GM11168 (cell line): ENCODE data around the gene STK4.

Experiments
- in situ Hi-C: fragments of 300-500 bp; cut with MboI; formaldehyde crosslinking; loops from one replicate; pipeline ENCODE4 v1.12.0; 2022; ENCODE audit warnings: low sequenced_read_pairs; ENCODE audit not compliant: unreplicated experiment

The STK4 gene

DNA sequence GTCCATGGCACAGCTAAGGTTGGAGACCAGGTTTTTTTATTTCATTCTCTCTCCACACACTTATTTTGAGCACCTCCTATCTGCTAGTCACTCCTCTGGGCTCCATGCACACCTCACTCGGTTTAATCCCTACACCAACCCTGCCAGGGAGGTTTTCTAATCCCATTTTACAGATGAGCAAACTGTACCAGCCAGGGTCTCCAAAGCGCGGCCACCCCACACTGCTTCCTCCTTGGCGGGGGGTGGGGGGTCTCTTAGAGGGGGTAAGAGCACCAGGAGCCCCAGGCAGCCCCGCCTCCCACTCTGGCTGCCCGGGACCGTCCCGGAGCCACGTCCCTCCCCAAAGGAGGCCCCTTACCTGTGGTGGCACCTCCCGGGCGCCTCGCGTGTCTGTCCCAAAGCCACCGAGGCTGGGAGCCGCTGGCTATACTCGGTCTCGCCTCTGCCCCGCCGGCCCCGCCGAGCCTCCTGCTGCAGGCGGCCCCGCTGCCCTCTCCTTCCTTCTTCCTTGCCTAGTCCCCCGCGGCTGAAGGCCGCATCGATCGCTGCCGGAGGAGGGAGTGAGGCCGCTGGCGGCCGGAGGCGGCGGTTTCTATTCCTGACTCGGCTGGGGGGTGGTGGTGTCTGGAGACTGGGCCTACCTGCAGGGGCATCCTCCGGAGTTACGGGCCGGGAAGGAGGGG is 134.4 kb downstream of the STK4 start, which contains the start of gene KCNS1:
KCNS1 (minus strand) TSS at position 565 of the 683 bp plus-strand sequence. CDS start 1,891 bp downstream, outside the sequence.
- in situ Hi-C loops = no loop called here

DNA sequence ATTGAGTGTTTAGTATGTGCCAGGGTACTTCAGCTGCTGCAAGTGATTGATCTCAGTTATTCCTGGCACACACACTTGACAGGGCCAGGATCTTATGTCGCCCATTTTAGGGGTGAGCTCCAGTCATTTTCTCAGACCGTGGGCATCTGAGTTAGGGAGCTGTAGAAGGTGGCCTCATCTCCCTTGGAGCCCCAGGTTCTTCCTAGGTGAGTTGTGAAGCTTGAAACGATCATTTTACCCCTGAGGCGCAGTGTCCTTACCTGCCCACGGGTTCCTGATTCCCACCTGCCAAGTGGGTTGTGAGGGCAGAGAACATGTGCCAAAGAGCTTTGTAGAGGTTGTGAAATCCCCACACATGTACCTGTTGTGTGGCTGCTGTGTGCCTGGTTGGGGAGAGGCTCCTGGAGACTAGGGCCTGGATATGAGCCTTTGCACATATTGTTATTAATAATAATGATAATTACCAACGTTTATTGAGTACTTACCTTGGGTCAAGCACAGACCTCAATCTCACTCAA is 135.1 kb downstream of the STK4 start:
- in situ Hi-C loops = no loop called here

DNA sequence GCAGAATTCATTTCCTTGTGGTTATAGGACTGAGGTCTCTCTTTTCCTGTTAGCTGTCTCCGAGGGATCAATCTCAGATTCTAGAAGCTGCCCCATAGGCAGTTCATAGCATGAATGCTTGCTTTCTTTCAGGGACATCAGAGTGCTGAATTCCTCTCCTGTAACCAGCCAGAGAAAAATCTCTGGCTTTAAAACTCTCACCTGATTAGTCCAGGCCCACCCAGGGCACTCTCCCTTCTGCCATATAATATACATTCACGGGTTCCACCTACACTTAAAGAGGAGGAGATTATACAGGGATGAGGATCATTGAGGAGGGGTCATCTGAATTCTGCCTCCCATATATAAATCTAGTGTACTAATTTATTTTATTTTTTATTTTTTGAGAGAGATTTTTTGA is 136.8 kb downstream of the STK4 start:
- in situ Hi-C loops = no loop called here

DNA sequence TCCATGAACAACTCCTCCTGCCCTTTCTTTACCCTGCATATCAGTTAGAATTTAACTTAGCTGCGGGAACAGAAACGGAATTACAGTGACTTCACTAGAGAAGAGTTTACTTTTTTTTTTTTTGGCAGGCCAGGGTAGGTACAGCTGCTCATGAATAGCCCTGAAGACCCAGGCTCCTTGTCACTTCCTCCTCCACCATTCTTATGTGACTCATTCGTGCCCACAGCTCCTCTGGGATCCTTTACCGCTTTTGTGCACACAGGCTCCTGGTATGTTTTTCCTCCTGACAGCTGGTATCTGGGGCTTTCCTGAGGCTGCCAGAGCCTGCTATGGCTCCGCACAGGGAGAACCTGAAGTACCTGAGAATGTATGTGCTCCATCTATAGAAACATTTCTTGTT is 138.5 kb downstream of the STK4 start:
- in situ Hi-C loops = no loop called here

DNA sequence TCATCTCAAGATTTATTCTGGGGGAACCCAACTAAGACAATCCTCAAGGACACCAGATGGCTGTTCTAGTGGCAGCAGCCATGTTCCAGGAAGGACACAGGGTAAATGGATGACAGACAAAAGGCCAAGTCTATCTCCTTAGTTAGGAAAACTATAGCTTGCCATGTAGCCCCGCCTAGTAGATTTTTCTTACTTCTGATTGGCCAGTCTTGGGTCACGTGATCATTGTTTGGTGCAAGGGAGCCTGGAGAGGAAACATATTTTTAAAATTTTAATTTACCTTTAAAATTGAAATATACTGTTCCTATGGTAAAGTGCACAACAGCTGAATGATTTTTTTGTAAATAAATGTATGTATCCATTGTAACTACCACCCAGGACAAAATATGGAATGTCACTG is 139.0 kb downstream of the STK4 start:
- in situ Hi-C loops = no loop called here

DNA sequence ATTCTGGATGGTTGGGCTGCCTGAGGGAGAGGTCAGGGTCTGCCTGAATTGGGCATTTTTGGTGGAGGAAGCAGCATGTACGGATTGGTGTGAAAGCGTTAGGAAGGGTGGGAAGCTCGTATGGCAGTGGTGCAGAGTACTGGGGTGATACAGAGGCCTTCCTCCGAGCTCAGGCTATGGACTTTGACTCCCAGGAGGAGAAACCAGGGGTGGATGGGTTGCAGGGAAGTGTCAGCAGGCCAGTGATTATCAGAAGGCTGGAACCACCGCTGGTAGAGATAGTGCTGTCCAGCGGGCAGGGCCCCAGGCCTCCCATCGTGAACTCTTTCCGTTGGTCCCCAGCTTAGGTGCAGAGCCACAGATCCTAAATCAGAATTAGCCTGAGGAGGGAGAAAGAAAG is 143.3 kb downstream of the STK4 start:
- in situ Hi-C loops = no loop called here

DNA sequence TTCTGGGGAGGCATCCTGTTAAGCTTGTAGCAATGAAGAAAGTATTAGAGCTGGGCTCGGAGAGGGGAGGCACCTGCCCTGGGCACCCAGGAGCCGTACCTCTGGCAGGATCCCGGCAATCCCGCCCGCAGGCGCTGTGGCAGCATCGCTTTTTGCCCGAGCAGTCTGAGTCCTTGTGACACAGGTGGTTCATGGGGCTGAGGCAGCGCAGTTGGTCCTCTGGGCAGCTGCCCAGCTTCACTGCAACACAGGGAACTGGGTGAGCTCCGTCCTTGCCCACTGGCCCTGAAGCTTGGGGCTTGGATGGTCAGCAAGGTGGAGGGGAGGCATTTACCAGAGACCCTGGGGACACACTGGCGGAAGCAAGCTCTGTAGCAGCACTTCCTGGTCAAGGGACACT is 144.0 kb downstream of the STK4 start:
- in situ Hi-C loops = no loop called here

DNA sequence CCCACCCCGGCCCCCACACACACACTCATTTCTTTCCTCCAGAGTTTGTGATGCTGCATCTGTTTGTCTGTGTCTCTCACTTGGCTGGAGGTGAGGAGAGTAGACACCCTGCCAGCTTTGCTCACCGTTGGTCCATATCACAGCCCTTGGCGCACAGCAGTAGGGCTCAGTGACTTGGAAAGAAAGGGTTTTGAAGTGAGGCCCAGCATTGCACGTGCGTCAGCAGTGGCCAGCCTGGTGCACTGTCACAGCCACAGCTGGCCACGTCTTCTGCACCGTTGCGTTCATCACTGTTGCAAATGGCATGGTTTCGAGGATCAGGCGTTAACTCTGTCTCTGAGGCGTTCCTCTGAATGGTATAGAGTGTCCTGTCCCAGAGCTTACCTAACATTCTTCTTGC is 145.0 kb downstream of the STK4 start:
- in situ Hi-C loops = no loop called here

DNA sequence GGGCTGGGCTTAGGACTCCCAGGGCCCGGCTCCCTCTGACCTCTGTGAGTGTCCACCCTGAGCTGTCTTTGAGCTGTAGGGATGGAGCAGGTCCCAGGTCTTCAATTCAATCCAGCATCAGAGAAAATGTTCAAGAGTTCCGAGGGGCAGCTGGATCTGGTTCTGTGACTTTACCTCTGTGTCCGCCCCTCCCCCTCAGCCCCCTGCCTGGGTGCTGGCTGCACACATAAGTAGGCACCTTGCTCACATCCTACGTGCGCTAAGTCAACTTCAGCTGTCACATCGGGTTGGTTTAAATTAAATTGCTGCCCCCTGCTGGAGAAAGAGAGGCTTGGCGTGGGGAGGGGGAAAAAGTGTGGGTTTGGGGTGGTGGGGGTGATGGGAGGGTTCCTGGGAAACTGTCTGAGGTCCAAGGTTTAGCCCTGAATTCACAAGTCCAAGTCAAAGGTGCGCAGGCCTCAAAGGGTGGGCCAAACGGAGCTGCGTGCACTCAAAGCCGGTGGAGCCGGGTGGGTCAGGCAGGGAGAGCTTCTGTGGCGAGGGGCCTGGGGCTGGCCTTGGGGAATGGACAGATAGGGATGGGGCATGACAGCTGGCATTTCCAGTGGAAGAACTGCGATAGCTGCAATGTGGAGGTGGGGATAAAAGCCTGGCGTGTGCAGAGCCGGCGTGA is 145.6 kb downstream of the STK4 start:
- in situ Hi-C loops = no loop called here

DNA sequence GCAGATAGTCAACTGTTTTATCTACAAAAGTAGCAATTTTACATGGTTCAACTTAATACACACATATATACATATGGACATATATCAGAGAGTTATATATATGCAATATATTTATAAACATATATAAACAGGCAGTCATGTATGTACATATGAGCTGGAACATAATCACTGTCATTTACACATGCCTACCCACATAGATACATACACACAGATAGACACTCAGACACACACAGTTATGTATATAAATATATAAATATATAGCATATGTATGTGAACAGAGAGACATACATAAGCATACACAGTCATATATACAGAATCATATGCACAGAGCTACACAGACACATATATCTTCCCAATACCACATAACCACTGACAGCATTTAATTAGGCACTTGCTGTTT is 146.4 kb downstream of the STK4 start:
- in situ Hi-C loops = no loop called here

DNA sequence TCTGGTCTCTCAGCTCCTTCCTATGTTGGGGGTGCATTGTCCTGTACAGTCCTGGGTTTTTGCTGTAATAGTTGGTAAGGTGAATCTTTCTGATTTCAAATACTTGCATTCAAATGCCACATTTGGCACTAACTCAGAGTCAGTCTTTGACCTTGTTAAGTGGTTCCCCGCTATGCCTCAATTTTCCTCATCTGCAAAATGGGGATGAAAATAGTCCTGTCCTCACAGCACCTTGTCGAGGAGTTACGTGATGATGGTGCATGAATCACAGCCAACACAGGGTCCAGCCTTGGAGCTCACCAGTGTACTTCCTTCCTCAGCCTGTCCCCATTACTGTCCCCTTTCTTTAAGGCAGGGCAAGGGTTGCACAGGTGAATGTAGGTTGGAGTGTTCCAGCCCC is 147.6 kb downstream of the STK4 start:
- in situ Hi-C loops = no loop called here

DNA sequence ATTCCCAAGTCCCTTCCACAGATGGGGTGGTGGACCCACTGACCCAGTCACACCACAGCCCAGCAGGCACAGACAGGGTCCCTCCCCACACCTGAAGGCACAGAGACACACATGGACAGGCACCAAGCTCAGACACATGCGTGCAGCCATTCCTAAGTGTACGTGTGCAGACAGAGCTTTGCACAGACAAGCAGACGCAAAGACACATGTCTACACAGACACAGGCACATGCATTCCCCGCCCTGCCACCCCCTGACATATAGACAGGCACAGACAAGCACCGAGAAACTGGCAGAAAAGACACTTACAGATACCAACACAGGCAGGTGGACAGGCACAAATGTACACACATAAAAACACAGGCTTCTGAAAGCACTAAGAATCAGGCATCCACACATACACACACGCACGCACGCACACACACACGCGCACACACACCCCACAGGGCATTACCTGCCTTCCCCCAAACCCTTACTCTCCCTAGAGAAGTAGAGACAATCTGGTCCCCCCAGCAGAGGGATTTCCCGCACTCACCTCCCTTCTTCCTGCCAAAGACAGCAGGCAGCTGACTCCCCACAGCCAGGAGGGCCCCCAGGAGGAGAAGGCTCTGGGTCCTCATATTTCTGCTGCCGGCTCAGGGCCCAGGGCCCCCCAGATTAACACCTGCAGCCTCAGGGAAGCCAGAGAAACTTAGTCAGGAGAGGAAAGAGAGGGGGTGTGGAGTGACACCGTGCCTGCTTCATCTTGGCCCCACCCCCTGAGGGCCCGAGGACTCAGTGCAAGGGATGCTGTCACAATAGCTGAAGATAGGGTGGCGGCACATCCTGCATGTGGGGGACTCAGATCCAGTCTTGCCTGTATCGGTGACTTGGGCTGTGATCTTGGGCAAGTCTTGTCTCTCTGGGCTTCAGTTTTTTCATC is 148.4 kb downstream of the STK4 start, which contains the start of gene WFDC5:
WFDC5 (minus strand) TSS at position 710 of the 921 bp plus-strand sequence; CDS start at position 619, 91 bp downstream.
- in situ Hi-C loops = no loop called here

DNA sequence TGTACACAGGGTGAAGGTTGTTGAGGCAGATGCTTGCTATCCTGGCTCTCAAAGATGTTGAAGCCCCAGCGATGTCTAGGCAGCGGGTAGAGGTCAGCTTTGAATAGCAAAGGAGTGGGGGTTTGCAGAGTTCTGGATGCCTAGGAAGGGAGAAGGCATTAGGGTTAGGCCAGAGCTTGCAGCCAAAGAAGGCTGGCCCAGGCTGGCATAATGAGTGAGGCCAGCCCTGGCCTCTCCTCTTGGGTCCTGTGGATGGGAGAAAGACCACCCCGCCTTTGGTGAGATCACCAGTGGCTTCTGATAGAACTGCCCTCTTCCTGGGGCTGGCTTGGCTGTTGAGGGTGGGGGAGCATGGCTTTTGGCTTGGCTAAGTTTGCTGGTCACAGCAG is 149.1 kb downstream of the STK4 start:
- in situ Hi-C loops = no loop called here

DNA sequence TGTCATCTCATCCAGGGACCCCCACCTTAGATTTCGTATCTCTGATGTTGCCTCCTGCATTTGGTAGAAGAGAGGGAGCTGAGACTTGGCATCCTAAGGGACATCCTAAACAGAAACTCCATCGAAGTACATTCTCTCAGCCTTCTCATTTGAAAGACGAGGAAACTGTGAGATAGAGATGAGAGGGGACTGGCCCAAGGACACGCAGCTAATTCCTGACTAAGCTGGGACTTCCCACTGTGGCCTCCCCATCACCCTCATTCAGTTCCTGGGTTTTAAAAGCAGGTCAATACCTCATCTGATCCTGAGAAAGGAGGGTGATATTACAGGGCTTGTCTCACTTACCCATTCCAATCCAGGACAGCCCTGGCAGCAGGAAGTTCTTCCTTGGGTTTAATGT is 149.5 kb downstream of the STK4 start:
- in situ Hi-C loops = no loop called here

DNA sequence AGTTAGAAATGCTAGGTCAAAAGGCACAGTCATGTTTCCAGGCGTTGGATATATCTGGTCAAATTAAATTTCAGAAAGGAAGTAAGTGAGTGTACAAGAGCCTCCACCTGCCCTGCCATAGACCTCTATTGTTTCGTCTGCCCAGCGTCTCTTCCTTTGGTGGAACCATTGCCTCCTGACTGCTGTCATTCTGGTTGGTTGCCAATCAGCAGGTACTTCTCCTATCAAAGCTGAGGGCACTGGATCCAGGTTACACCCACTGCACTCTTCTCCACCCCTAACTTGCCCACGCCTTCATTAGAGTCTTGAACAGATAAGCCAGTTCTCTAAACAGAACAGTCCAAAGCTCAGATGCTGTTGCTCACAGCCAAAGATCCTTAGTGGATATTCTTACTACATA is 151.3 kb downstream of the STK4 start:
- in situ Hi-C loops = no loop called here

DNA sequence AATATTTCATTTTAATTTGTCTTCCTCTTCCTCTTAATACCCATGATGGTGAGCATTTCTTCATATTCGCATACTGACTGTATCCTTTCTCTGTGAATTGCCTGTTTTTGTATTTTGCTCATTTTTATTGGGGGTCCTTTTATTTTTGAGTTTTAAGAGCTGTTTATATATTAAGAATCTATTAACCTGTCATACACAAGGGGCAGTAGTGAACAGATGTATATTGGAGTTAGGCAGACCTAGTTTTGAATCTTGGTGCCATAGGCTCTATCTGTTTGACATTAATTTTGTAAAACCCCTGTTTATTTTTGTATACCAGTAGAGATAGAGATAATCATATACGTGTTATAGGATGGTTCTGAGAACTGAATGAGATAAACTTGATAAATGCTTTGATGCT is 151.7 kb downstream of the STK4 start:
- in situ Hi-C loops = no loop called here

DNA sequence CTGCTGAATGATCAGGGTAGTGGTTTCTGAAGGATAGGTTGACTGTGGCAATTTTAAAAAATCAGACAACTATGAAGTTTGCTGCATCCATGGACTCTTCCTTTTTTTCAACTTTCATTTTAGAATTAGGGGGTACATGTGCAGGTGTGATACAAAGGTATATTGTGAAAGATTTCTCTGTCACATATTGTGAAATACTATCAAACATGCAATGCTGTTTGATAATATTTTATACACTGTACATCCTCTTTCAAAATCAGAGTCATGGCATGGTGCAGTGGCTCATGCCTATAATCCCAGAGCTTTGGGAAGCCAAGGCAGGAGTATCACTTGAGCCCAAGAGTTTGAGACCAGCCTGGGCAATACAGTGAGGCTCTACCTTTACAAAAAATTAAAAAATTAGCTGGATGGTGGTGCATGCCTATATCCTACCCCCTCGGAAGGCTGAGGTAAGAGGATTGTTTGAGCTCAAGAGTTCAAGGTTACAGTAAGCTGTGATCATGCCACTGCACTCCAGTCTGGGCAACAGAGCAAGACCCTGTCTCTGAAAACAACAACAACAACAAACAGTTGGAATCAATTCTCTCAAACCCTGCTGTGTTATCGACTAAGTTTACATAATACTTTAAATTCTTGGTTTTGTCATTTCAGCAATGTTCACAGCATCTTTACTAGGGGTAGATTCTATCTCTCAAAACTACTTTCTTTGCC is 153.4 kb downstream of the STK4 start:
- in situ Hi-C loops = loop anchor here (5.0 kb wide), 1 partner anchor 103 kb away; the partner anchor contains the start of gene SEMG2

DNA sequence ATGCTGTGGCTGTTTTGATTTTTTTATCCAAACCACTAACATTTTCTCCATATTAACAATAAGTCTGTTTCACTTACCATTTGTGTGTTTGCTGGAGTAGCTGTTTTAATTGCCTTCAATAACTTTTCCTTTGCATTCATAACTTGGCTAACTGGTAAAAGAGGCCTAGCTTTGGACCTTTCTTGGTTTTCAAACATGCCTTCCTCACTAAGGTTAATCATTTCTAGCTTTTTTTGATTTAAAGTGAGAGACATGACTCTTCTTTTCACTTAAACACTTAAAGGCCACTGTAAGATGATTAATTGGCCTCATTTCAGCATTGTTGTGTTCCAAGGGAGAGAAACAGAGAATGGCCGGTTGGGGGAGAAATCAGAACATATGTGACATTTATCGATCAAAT is 155.1 kb downstream of the STK4 start:
- in situ Hi-C loops = loop anchor here (5.0 kb wide), 1 partner anchor 101 kb away; the partner anchor contains the start of gene SEMG2

DNA sequence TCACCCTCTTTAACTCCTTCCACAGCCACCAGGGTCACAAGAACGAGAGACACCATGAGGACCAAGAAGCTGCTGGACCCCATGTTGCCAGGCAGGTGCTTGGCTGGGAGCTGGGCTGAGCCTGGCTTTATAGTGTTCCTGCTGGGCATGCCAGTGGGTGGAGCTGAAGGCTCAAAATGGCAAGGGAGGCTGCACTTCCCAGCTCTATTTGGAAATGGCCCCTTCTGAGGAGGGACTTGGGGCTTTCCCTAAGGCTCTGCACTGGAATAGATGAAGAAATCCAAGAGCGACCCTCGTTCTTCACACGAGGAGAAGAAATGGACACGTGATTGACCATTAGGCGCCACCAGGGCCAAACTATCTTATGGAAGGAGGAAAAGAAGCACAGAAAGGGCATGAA is 158.1 kb downstream of the STK4 start, which contains the start of gene WFDC12:
WFDC12 (minus strand) TSS at position 101 of the 400 bp plus-strand sequence; CDS start at position 83, 18 bp downstream.
- in situ Hi-C loops = loop anchor here (5.0 kb wide), 1 partner anchor 98 kb away; the partner anchor contains the start of gene SEMG2

DNA sequence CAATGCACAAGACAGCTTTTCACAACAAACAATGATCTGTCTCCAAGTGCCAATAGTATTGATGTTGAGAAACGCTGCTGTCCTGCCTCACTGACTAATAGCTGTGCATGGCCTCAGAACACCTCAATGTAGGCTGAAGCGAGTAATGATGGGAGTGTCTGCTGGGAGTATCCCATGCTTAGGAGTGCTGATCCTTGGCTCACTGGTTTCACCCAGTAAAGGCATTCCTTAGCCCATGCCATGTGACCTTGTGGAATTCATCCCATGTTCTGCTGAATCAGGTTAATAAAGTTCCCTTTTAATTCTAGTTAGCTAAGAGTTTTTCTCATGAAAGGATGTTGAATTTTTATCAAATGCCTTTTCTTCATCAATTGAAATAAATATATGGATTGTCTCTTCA is 161.8 kb downstream of the STK4 start:
- in situ Hi-C loops = no loop called here
